ENCODE results near the gene FAM131A.

The FAM131A gene

GRCh38 chr3:184381261-184382224, 44.1 kb downstream of the FAM131A start:
- peak; percentile 47 for DNase-seq
- no peak overlapping the region for H3K27ac Mint-ChIP-seq
- H3K9me3 Mint-ChIP-seq, result no peaks in the 10 kb centered on the region
- H3K4me1 Mint-ChIP-seq, result peaks cover 30% of the 10 kb centered on the region
- no peaks in the 10 kb centered on the region for H3K36me3 Mint-ChIP-seq (ENCODE audit: low read depth)
- peak overlapping the region; percentile 78 for H3K4me3 Mint-ChIP-seq
- peaks cover 43% of the 10 kb centered on the region for H3K27me3 Mint-ChIP-seq (ENCODE audit: low read depth, poor library complexity)
- TF ChIP-seq, protein P1, sequence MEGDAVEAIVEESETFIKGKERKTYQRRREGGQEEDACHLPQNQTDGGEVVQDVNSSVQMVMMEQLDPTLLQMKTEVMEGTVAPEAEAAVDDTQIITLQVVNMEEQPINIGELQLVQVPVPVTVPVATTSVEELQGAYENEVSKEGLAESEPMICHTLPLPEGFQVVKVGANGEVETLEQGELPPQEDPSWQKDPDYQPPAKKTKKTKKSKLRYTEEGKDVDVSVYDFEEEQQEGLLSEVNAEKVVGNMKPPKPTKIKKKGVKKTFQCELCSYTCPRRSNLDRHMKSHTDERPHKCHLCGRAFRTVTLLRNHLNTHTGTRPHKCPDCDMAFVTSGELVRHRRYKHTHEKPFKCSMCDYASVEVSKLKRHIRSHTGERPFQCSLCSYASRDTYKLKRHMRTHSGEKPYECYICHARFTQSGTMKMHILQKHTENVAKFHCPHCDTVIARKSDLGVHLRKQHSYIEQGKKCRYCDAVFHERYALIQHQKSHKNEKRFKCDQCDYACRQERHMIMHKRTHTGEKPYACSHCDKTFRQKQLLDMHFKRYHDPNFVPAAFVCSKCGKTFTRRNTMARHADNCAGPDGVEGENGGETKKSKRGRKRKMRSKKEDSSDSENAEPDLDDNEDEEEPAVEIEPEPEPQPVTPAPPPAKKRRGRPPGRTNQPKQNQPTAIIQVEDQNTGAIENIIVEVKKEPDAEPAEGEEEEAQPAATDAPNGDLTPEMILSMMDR (IDR thresholded peaks at IDR 0.05), result no peak

DNA sequence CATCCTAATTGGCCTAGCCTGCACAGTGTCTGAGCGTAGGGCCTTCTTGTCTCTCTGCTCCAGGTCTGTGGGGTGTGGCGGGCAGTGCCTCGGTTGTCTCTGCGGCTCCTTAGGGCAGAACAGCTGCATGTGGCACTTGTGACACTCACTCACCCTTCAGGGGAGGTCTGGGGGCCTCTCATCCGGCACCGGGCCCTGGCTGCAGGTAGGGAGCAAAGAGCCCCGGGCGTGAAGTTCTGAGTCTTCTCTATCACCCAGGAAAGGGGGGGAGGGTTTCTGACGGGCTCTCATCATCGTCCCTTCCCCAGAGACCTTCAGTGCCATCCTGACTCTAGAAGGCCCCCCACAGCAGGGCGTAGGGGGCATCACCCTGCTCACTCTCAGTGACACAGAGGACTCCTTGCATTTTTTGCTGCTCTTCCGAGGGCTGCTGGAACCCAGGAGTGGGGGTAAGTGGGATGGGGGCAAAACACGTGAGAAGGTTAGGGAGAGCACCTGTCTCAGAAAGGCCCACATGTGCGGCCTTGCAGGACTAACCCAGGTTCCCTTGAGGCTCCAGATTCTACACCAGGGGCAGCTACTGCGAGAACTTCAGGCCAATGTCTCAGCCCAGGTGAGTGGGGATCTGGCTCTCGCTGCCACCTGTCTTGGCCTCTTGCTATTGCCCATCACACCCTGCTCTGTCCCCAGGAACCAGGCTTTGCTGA, 45.1 kb downstream of the FAM131A start:
- Mint-ChIP-seq H3K4me1 (peaks cover 20% of the 10 kb centered on the region), H3K36me3 (ENCODE audit: low read depth) (no peaks in the 10 kb centered on the region), H3K27me3 (ENCODE audit: low read depth, poor library complexity) (peaks cover 40% of the 10 kb centered on the region), H3K27ac (no peak overlapping the region), H3K9me3 (no peaks in the 10 kb centered on the region), H3K4me3 (no peak overlapping the region)
- TF ChIP-seq, protein P1 (IDR thresholded peaks at IDR 0.05), result no peak
- no peak for DNase-seq

DNA sequence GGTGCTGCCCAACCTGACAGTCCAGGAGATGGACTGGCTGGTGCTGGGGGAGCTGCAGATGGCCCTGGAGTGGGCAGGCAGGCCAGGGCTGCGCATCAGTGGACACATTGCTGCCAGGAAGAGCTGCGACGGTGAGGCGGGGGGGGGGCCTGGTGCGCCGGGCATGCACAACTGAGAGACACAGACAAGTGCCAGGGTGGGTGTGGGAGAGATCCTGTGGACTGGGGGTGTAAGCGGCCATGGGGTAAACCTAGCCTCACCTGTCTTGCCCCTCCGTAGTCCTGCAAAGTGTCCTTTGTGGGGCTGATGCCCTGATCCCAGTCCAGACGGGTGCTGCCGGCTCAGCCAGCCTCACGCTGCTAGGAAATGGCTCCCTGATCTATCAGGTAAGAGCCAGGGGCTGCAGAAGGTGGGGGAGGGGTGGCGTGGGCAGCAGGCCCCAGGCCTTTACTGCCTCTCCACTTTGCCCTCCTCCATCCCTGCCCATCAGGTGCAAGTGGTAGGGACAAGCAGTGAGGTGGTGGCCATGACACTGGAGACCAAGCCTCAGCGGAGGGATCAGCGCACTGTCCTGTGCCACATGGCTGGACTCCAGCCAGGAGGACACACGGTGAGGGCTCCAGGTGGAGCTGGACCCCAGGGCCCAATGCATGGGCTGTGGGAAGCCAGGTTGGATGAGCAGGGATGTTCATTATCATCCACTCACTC, 45.8 kb downstream of the FAM131A start:
- H3K36me3 Mint-ChIP-seq (ENCODE audit: low read depth), result no peaks in the 10 kb centered on the region
- no peak overlapping the region for H3K4me3 Mint-ChIP-seq
- no peak for DNase-seq
- H3K9me3 Mint-ChIP-seq, result no peaks in the 10 kb centered on the region
- H3K27ac Mint-ChIP-seq, result no peak overlapping the region
- peaks cover 38% of the 10 kb centered on the region for H3K27me3 Mint-ChIP-seq (ENCODE audit: low read depth, poor library complexity)
- TF ChIP-seq, protein P1 (IDR thresholded peaks at IDR 0.05), result no peak
- H3K4me1 Mint-ChIP-seq, result peaks cover 13% of the 10 kb centered on the region

- TF ChIP-seq, protein P1 (IDR thresholded peaks at IDR 0.05), result no peak
- H3K27ac Mint-ChIP-seq, result no peak overlapping the region
- DNase-seq, result no peak
- H3K9me3 Mint-ChIP-seq, result no peaks in the 10 kb centered on the region
- H3K36me3 Mint-ChIP-seq (ENCODE audit: low read depth), result no peaks in the 10 kb centered on the region
- peaks cover 28% of the 10 kb centered on the region for H3K27me3 Mint-ChIP-seq (ENCODE audit: low read depth, poor library complexity)
- H3K4me3 Mint-ChIP-seq, result no peak overlapping the region
- H3K4me1 Mint-ChIP-seq, result peaks cover 6% of the 10 kb centered on the region
Measured at GRCh38 chr3:184384342-184384741, 46.9 kb downstream of the FAM131A start.

DNA sequence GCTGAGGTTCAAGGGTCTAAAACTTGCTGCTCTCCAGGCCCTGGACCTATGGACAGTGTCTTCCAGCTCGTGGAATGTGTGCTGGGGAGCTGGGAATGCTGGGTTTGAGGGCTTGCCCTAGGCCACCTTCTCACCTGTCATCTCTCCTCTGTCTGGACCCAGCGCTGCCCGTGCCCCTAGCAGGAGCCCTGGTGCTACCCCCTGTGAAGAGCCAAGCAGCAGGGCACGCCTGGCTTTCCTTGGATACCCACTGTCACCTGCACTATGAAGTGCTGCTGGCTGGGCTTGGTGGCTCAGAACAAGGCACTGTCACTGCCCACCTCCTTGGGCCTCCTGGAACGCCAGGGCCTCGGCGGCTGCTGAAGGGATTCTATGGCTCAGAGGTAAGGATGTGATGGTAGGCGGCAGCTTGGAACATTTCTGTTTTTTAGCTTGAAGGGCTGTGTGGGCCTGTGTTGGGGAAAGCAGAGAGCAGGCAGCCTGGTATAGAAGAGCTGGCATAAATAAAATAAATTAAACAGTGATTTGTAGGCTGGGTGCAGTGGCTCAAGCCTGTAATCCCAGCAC, 47.5 kb downstream of the FAM131A start:
- Mint-ChIP-seq H3K27me3 (ENCODE audit: low read depth, poor library complexity) (peaks cover 27% of the 10 kb centered on the region), H3K27ac (peak overlapping the region; percentile 39), H3K4me1 (peaks cover 10% of the 10 kb centered on the region), H3K36me3 (ENCODE audit: low read depth) (no peaks in the 10 kb centered on the region), H3K4me3 (no peak overlapping the region), H3K9me3 (no peaks in the 10 kb centered on the region)
- DNase-seq, result no peak
- TF ChIP-seq, protein P1 (IDR thresholded peaks at IDR 0.05), result no peak

Measured in nephron progenitor cell (in vitro differentiated cells).